ENCODE results near the gene STEAP2. TPM values are rescaled to one million over a fixed set of nuclear protein-coding genes. Genes with fewer than 3 reads are reported as not detected.
"Not testable (repeated sequence)": the region's sequence is repeated elsewhere in the genome, so short reads cannot be mapped to it uniquely, and the experiment has no call there.

STEAP2 gene
- total RNA-seq, 2 donors from 2014 or later, result 0.24 TPM; not detected in 1

DNA sequence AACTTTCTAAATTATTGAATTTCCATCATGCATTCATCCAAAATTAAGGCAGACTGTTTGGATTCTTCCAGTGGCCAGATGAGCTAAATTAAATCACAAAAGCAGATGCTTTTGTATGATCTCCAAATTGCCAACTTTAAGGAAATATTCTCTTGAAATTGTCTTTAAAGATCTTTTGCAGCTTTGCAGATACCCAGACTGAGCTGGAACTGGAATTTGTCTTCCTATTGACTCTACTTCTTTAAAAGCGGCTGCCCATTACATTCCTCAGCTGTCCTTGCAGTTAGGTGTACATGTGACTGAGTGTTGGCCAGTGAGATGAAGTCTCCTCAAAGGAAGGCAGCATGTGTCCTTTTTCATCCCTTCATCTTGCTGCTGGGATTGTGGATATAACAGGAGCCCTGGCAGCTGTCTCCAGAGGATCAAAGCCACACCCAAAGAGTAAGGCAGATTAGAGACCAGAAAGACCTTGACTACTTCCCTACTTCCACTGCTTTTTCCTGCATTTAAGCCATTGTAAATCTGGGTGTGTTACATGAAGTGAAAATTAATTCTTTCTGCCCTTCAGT is 25.3 kb downstream of the STEAP2 start:
- H3K27me3 Mint-ChIP-seq, result peaks cover 4% of the 10 kb centered on the region
- no peaks in the 10 kb centered on the region for H3K36me3 Mint-ChIP-seq (ENCODE audit: low read depth)
- no peak for ATAC-seq (replicated peaks)
- H3K4me1 Mint-ChIP-seq, result no peaks in the 10 kb centered on the region
- no peak overlapping the region for H3K4me3 Mint-ChIP-seq
- no peaks in the 10 kb centered on the region for H3K9me3 Mint-ChIP-seq
- no peak overlapping the region for H3K27ac Mint-ChIP-seq

DNA sequence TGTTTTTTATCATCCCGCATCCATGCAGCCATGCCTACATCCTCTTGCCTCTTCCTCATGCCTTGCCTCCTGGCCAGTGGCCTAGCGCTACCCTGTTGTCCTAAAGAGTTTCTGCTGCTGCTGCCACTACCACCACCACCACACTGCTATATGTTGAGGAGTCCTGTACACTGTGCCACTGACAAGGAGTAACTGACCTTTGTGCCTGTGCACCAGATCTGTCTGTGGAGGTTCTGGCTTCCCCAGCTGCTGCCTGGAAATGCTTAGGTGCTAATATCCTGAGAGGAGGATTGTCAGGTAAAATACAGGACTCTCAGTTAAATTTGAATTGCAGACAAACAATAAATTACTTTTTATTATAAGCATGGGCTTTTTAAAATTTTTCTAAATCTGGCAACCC is 26.5 kb downstream of the STEAP2 start:
- Mint-ChIP-seq H3K9me3 (no peaks in the 10 kb centered on the region), H3K27ac (no peak overlapping the region), H3K27me3 (no peaks in the 10 kb centered on the region), H3K36me3 (ENCODE audit: low read depth) (no peaks in the 10 kb centered on the region), H3K4me1 (no peaks in the 10 kb centered on the region), H3K4me3 (no peak overlapping the region)
- ATAC-seq (replicated peaks), result no peak

- Mint-ChIP-seq H3K9me3 (no peaks in the 10 kb centered on the region), H3K27ac (no peak overlapping the region), H3K27me3 (no peaks in the 10 kb centered on the region), H3K36me3 (ENCODE audit: low read depth) (no peaks in the 10 kb centered on the region), H3K4me1 (no peaks in the 10 kb centered on the region), H3K4me3 (no peak overlapping the region)
- no peak for ATAC-seq (replicated peaks)
Observed at GRCh38 chr7:90238583-90238982, 27.0 kb downstream of the STEAP2 start.

GRCh38 chr7:90239050-90239449 is 27.5 kb downstream of the STEAP2 start:
- H3K4me1 Mint-ChIP-seq, result no peaks in the 10 kb centered on the region
- H3K27ac Mint-ChIP-seq, result no peak overlapping the region
- no peaks in the 10 kb centered on the region for H3K27me3 Mint-ChIP-seq
- no peaks in the 10 kb centered on the region for H3K9me3 Mint-ChIP-seq
- no peak overlapping the region for H3K4me3 Mint-ChIP-seq
- ATAC-seq (replicated peaks), result no peak
- no peaks in the 10 kb centered on the region for H3K36me3 Mint-ChIP-seq (ENCODE audit: low read depth)

DNA sequence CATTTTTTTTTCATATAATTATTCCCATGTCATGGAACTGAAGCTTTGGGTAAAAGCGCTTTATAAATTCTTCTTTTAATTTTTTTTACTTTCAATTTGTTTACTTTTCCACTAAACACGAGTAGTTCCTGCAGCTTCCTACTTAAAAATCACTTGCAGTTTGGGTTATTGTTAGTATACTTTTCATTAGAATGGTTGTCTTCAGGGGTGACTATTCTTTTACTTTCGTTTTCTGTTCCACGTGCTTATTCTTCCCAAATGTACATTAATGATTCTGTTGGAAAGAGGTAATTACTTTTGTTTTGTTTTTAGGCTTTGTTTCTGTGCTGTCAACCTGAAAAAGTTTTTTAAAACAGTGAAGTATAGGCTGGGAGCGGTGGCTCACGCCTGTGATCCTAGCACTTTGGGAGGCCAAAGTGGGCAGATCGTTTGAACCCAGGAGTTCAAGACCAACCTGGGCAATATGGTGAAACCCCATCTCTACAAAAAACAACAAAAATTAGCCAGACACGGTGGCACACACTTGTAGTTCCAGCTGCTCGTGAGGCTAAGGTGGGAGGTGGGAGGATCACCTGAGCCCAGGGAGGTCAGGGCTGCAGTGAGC is 28.2 kb downstream of the STEAP2 start:
- ATAC-seq (replicated peaks), result no peak
- H3K4me3 Mint-ChIP-seq, result peak overlapping the region; percentile 37
- no peak overlapping the region for H3K27ac Mint-ChIP-seq
- no peaks in the 10 kb centered on the region for H3K27me3 Mint-ChIP-seq
- no peaks in the 10 kb centered on the region for H3K36me3 Mint-ChIP-seq (ENCODE audit: low read depth)
- H3K4me1 Mint-ChIP-seq, result peaks cover 3% of the 10 kb centered on the region
- no peaks in the 10 kb centered on the region for H3K9me3 Mint-ChIP-seq

- Mint-ChIP-seq H3K9me3 (no peaks in the 10 kb centered on the region), H3K36me3 (ENCODE audit: low read depth) (no peaks in the 10 kb centered on the region), H3K4me3 (no peak overlapping the region), H3K27ac (no peak overlapping the region), H3K27me3 (no peaks in the 10 kb centered on the region), H3K4me1 (peaks cover 5% of the 10 kb centered on the region)
- no peak for ATAC-seq (replicated peaks)
Observed at GRCh38 chr7:90242369-90243168, 31.0 kb downstream of the STEAP2 start.

DNA sequence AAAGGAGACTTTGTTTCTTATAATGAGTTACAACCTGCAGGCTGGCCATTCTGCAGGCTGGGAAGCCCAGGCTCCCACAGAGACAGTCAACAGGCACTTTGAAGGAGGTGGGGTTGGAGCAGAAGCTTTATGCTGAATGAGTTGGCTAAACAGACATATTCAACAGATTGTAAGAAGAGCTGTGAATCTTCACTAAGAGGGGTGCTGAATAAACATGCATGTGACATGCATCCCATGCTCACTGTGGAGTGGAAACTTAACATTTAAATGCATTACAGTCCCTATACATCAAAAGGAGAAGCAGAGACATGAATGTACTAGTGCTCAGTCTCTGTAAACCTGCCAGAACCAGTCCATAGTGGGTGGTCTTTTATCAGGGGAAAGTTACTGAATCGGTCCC is 32.0 kb downstream of the STEAP2 start:
- H3K4me3 Mint-ChIP-seq, result peak overlapping the region; percentile 95
- ATAC-seq (replicated peaks), result no peak

DNA sequence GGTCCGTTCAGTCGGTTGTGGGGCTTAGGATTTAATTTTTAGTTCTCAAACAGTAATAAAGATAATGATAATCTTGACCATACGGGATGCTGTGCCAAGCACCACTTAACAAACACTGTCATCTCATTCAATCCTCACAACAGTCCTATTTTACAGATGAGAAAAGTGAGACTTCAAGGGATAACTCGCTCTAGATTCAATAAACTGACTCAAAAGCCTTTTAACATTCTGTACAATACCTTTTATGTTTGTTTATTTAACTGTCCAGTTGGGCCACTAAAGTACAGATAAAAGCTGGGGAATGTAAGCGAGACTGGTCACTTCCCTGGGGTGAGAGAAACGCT is 33.0 kb downstream of the STEAP2 start:
- Mint-ChIP-seq H3K36me3 (ENCODE audit: low read depth) (no peaks in the 10 kb centered on the region), H3K27me3 (peaks cover 4% of the 10 kb centered on the region), H3K4me1 (peaks cover 5% of the 10 kb centered on the region), H3K9me3 (no peaks in the 10 kb centered on the region), H3K27ac (peak overlapping the region; percentile 81), H3K4me3 (peak overlapping the region; percentile 95)
- peak; percentile 3 for ATAC-seq (replicated peaks)

More for the DNA sequence above, 32.0 kb downstream of the STEAP2 start:
- H3K36me3 Mint-ChIP-seq (ENCODE audit: low read depth), result no peaks in the 10 kb centered on the region
- H3K9me3 Mint-ChIP-seq, result no peaks in the 10 kb centered on the region
- peaks cover 5% of the 10 kb centered on the region for H3K4me1 Mint-ChIP-seq
- no peaks in the 10 kb centered on the region for H3K27me3 Mint-ChIP-seq
- H3K27ac Mint-ChIP-seq, result no peak overlapping the region

GRCh38 chr7:90244909-90245851 is 33.6 kb downstream of the STEAP2 start, which contains the start of gene CFAP69:
Gene CFAP69 (plus strand): TSS chr7:90245174. CDS start chr7:90245425, 251 bp downstream.
- H3K4me1 Mint-ChIP-seq, result peaks cover 5% of the 10 kb centered on the region
- H3K27ac Mint-ChIP-seq, result peak within 1 kb of the TSS; percentile 81
- H3K36me3 Mint-ChIP-seq (ENCODE audit: low read depth), result no peaks in the 10 kb centered on the region
- peaks cover 9% of the 10 kb centered on the region for H3K27me3 Mint-ChIP-seq
- H3K4me3 Mint-ChIP-seq, result peak within 1 kb of the TSS; percentile 95
- ATAC-seq (replicated peaks), result peak; percentile 94
- no peaks in the 10 kb centered on the region for H3K9me3 Mint-ChIP-seq

- peaks cover 15% of the 10 kb centered on the region for H3K27me3 Mint-ChIP-seq
- ATAC-seq (replicated peaks), result no peak
- no peaks in the 10 kb centered on the region for H3K9me3 Mint-ChIP-seq
- no peaks in the 10 kb centered on the region for H3K36me3 Mint-ChIP-seq (ENCODE audit: low read depth)
- no peak overlapping the region for H3K27ac Mint-ChIP-seq
- peaks cover 5% of the 10 kb centered on the region for H3K4me1 Mint-ChIP-seq
- H3K4me3 Mint-ChIP-seq, result peak overlapping the region; percentile 95
Observed at GRCh38 chr7:90246171-90246570, 34.6 kb downstream of the STEAP2 start.

DNA sequence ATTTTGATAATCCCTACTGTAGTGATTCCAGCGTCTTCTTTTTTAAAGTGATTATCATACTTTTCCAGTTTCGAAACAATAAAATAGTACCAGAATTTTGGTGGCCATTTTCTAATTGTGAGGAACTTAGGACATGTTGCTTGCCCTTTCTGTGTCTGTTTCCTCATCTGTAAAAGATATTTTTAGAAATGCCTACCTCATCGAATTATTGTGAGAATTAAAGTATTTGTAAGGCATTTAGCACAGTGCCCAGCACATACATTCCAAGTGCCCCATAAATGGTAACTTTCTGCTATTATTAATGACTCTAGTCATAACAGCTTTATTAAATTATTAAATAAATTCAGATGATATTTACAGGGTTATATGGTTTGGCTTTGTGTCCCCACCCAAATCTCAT is 37.2 kb downstream of the STEAP2 start:
- Mint-ChIP-seq H3K36me3 (ENCODE audit: low read depth) (no peaks in the 10 kb centered on the region), H3K4me1 (peaks cover 5% of the 10 kb centered on the region), H3K27me3 (peaks cover 18% of the 10 kb centered on the region), H3K27ac (no peak overlapping the region), H3K9me3 (no peaks in the 10 kb centered on the region), H3K4me3 (no peak overlapping the region)
- ATAC-seq (replicated peaks), result no peak

DNA sequence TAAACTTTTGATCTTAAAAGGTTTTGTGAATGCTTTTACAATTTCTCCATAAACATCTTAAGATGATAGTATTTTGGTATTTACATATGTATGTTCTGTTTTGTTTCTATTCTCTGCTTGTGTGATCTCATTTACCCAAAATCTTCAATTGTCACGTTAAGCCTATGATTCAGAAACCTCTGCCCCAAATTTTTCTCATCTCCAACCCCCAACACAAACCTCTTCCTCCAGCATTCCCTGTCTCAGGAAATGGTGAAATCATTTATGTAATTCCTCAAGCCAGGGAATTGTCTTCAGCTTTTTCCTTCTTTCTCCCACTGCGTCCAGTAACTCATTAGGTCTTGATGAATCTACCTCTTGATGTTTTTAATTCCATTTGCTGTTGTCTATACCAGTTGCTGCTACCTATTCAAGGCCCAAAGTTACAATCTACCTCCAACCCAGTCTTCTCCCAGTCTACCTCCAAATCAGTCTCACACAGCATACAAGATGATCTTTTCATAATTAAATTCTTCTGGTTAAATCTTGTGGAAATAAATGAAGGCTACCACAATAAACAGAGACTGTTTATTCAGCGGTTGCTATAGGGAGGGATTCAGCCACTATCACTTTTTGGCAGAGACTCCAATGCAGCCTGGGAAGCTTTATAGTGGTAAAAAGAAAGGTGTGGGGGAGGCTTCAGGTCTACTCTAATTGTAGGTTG is 39.2 kb downstream of the STEAP2 start:
- Mint-ChIP-seq H3K27ac (no peak overlapping the region), H3K36me3 (ENCODE audit: low read depth) (no peaks in the 10 kb centered on the region), H3K27me3 (peaks cover 32% of the 10 kb centered on the region), H3K4me3 (no peak overlapping the region), H3K9me3 (no peaks in the 10 kb centered on the region), H3K4me1 (no peaks in the 10 kb centered on the region)
- no peak for ATAC-seq (replicated peaks)

GRCh38 chr7:90251304-90251635 is 39.7 kb downstream of the STEAP2 start:
- H3K27ac Mint-ChIP-seq, result no peak overlapping the region
- no peaks in the 10 kb centered on the region for H3K9me3 Mint-ChIP-seq
- no peaks in the 10 kb centered on the region for H3K4me1 Mint-ChIP-seq
- H3K36me3 Mint-ChIP-seq (ENCODE audit: low read depth), result no peaks in the 10 kb centered on the region
- no peak overlapping the region for H3K4me3 Mint-ChIP-seq
- ATAC-seq (replicated peaks), result no peak
- H3K27me3 Mint-ChIP-seq, result peaks cover 36% of the 10 kb centered on the region

DNA sequence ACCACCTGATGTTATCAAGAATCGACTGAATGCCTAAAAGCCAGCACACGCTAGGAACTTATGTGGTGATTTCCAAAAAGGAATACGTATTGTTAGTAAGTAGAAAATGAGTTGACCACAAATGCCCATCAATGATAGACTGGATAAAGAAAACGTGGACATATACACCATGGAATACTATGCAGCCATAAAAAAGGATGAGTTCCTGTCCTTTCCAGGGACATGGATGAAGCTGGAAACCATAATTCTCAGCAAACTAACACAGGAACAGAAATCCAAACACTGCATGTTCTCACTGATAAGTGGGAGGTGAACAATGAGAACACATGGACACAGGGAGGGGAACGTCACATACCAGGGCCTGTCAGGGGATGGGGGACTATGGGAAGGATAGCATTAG is 44.5 kb downstream of the STEAP2 start:
- ATAC-seq (replicated peaks); H3K4me3 Mint-ChIP-seq; H3K36me3 Mint-ChIP-seq (ENCODE audit: low read depth); H3K9me3 Mint-ChIP-seq; H3K27ac Mint-ChIP-seq; H3K4me1 Mint-ChIP-seq: not testable (repeated sequence)
- H3K27me3 Mint-ChIP-seq, result peaks cover 21% of the 10 kb centered on the region

All from activated T-helper 17 cell treated with anti-CD3 and anti-CD28 coated beads, Interleukin-2, amount 50 U/mL, for 72 hours (primary cell).